GM21528 (cell line): ENCODE data around the gene KRT6A.

Source experiments
- ATAC-seq: cut with Tn5 transposase; IDR thresholded peaks from one replicate; pipeline ENCODE4 v1.9.1; 2021; ENCODE audit warnings: mild to moderate bottlenecking, moderate library complexity; ENCODE audit not compliant: unreplicated experiment, low FRiP score

Gene KRT6A

DNA sequence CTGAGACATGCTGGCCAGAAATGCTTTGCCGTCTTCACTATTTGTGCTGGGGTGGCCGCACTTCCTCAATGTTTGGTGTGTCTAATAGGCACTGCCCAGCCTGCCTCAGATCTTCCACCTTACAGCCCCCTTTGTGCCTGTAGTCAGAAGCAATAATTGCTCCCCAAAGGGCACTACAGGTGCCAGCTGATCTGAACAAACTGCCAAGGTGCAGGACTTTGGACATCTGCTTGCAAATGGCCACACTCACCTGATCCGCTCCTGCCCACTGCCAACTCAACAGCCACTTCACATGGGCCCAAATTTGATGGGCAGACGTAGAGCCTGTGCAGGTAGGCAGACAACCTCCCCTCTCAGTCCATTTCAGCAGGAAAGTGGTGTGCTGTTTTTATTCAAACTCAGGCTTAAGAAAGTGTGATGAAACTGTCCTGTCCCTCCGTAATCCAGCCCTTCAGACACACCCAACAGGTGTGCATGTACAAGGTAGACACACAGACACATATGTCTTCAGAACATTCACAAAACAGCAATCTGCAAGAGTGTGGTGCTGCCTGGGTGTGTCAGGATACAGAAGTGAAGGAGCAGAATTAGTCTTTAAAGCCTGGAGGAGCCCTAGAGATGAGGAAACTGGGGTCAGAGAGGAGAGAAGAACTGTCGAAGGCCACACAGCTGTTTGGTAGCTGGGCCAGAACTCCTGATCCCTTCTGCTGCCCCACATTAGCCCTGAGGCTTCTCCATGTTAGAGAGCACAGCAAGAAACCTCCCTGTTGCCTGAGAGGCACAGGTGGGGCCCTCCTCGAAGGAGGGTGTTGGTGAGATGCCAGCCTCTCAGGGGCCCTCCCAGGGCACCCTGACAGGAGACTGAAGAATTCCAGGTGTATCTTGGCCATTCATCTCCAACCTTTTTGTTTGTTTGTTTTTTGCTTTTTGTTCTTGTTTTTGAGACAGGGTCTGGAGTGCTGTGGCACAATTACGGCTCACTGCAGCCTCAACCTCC, 54.5 kb downstream of the KRT6A start:
- no peak for ATAC-seq

- ATAC-seq, result no peak
These were observed 55.5 kb downstream of the KRT6A start for GRCh38 chr12:52437508-52437907.
